ENCODE measurements around the gene LRRC27. TPM values are rescaled to one million over a fixed set of nuclear protein-coding genes. Genes with fewer than 3 reads are reported as not detected.

Gene LRRC27
- total and polyA plus RNA-seq, 10 donors: 6.1 to 29.9 (median 16.6) TPM

DNA sequence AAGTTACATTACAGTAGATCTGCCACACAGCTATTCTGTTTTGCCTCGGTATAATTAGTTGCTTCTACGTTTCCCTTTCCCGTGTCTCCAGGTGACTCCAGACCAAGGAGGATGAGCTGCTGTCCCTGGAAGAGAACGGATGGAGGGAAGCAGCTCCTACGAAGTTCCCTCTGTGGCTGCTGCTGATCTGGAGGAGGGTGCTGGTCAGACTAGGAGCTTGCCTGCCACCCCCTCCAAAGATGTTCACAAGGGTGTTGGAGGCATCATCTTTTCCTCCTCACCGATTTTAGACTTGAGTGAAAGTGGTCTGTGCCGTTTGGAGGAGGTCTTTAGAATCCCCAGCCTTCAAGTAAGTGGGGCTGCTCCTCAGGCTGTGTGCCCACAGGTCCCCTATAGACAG is 1.4 kb downstream of the LRRC27 start:
- Histone ChIP-seq H3K4me1 (peaks cover 17 to 90% (median 55%) of the 10 kb centered on the region in 6 donors), H3K27ac (peak overlapping the region in 3 of 8 donors; percentile 88 to 97 (median 94)), H3K4me3 (no peak overlapping the region), H3K36me3 (peaks cover 0 to 8% (median 0%) of the 10 kb centered on the region in 6 donors), H3K9me3 (no peaks in the 10 kb centered on the region), H3K27me3 (replicated peaks in 1 of 7) (no peaks in the 10 kb centered on the region)
- intact Hi-C loops (cut with DNase I; ENCODE audit: low total_unique reads): no loop called here
- WGBS, 5 donors: 80 to 94% (median 90%) methylated on average over 7 of the region's 7 CpGs
- no peak for DNase-seq
- TF ChIP-seq POLR2A (IDR thresholded peaks at IDR 0.05) (no peak), POLR2AphosphoS5 (IDR thresholded peaks at IDR 0.05) (no peak), CTCF (IDR thresholded peaks at IDR 0.05 in 8 of 11, conservative IDR thresholded peaks at IDR 0.05 in 3 of 11) (no peak)

DNA sequence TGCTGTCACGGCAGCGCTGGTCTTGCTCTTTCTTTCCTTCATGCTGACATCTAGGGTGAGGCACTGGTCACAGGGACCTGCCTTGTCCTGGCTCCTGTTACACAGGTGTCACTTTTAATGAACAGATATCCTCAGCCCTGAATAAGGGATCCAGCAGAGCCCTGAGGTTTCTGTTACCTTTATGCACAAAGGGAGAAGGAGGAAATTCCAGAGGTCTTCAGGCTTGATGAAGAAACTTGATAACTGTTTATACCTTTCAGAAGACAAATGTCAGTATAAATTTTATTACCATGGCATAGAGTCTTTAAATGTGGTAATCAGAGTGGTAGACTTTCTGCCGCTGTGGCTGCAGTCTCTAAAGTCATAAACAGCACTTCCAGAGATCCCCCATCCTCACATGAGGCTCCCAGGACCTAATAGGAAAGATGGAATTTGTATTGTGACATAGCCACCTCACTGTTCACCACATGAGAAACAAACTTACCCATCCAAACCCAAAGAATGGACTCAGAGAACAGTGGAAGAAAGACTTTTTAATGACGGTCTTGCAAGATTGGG is 2.7 kb downstream of the LRRC27 start:
- DNase-seq: no peak
- no peak for TF ChIP-seq POLR2A (IDR thresholded peaks at IDR 0.05)
- TF ChIP-seq CTCF (IDR thresholded peaks at IDR 0.05 in 8 of 11, conservative IDR thresholded peaks at IDR 0.05 in 3 of 11): no peak
- no peak for TF ChIP-seq POLR2AphosphoS5 (IDR thresholded peaks at IDR 0.05)
- WGBS, 5 donors: 76 to 87% (median 83%) methylated on average over 4 of the region's 4 CpGs
- H3K27ac ChIP-seq: peak overlapping the region in 4 of 8 donors; percentile 50 to 87 (median 70)
- H3K9me3 ChIP-seq: no peaks in the 10 kb centered on the region
- peaks cover 11 to 78% (median 43%) of the 10 kb centered on the region in 6 donors for H3K4me1 ChIP-seq
- no peaks in the 10 kb centered on the region for H3K27me3 ChIP-seq (replicated peaks in 1 of 7)
- H3K4me3 ChIP-seq: peak overlapping the region in 1 of 8 donors; percentile 43
- H3K36me3 ChIP-seq: peaks cover 0 to 15% (median 2%) of the 10 kb centered on the region in 6 donors
- intact Hi-C loops (cut with DNase I; ENCODE audit: low total_unique reads): no loop called here

GRCh38 chr10:132335189-132336063 is 3.4 kb downstream of the LRRC27 start:
- no peak for TF ChIP-seq POLR2A (IDR thresholded peaks at IDR 0.05)
- peak in 1 of 3 donors; percentile 21 for TF ChIP-seq POLR2AphosphoS5 (IDR thresholded peaks at IDR 0.05)
- Histone ChIP-seq H3K27me3 (replicated peaks in 1 of 7) (no peaks in the 10 kb centered on the region), H3K9me3 (no peaks in the 10 kb centered on the region), H3K36me3 (peaks cover 0 to 17% (median 2%) of the 10 kb centered on the region in 6 donors), H3K27ac (peak overlapping the region in 5 of 8 donors; percentile 75 to 88 (median 84)), H3K4me3 (peak overlapping the region in 1 of 8 donors; percentile 70), H3K4me1 (peaks cover 5 to 71% (median 35%) of the 10 kb centered on the region in 6 donors)
- intact Hi-C loops (cut with DNase I; ENCODE audit: low total_unique reads): no loop called here
- peak; percentile 74 for DNase-seq
- 23 to 48% (median 40%) methylated on average over 12 to 14 of the region's 14 CpGs for WGBS, 5 donors

- H3K9me3 ChIP-seq: no peaks in the 10 kb centered on the region
- TF ChIP-seq POLR2A (IDR thresholded peaks at IDR 0.05) (no peak), POLR2AphosphoS5 (IDR thresholded peaks at IDR 0.05) (peak in 1 of 3 donors; percentile 24), CTCF (IDR thresholded peaks at IDR 0.05 in 8 of 11, conservative IDR thresholded peaks at IDR 0.05 in 3 of 11) (no peak)
- peaks cover 0 to 17% (median 2%) of the 10 kb centered on the region in 6 donors for H3K36me3 ChIP-seq
- peaks cover 5 to 63% (median 29%) of the 10 kb centered on the region in 6 donors for H3K4me1 ChIP-seq
- no peaks in the 10 kb centered on the region for H3K27me3 ChIP-seq (replicated peaks in 1 of 7)
- 33 to 60% (median 46%) methylated on average over 11 of the region's 11 CpGs for WGBS, 5 donors
- intact Hi-C loops (cut with DNase I; ENCODE audit: low total_unique reads): no loop called here
- H3K27ac ChIP-seq: peak overlapping the region in 7 of 8 donors; percentile 61 to 88 (median 78)
- peak; percentile 67 for DNase-seq
- peak overlapping the region in 4 of 8 donors; percentile 33 to 70 (median 48) for H3K4me3 ChIP-seq
Observed at GRCh38 chr10:132336064-132336746, 4.2 kb downstream of the LRRC27 start.

Data from spleen (tissue), 11 donors.